RCC 7860 (cell line): ENCODE results near the gene FANCD2OS.
"Not testable (repeated sequence)": the region's sequence is repeated elsewhere in the genome, so short reads cannot be mapped to it uniquely, and the experiment has no call there.

Experiments used
- DNase-seq: peaks from one replicate; pipeline ENCODE4 v3.0.0-alpha.2; 2015; ENCODE audit warnings: low spot score
- FAIRE-seq: peaks from 2 replicates; lab custom pipeline; 2012; peaks lifted over from hg19 to GRCh38; lab: Jason Lieb, UNC

The FANCD2OS gene

GRCh38 chr3:10099041-10099440 is 9.0 kb downstream of the FANCD2OS start:
- no peak for FAIRE-seq
- DNase-seq, result no peak

GRCh38 chr3:10093678-10094077 is 14.4 kb downstream of the FANCD2OS start:
- DNase-seq (no peak), FAIRE-seq (no peak)

GRCh38 chr3:10091387-10091786 is 16.7 kb downstream of the FANCD2OS start:
- not testable (repeated sequence) for DNase-seq, FAIRE-seq

GRCh38 chr3:10090774-10091173 is 17.3 kb downstream of the FANCD2OS start:
- not testable (repeated sequence) for DNase-seq, FAIRE-seq

DNA sequence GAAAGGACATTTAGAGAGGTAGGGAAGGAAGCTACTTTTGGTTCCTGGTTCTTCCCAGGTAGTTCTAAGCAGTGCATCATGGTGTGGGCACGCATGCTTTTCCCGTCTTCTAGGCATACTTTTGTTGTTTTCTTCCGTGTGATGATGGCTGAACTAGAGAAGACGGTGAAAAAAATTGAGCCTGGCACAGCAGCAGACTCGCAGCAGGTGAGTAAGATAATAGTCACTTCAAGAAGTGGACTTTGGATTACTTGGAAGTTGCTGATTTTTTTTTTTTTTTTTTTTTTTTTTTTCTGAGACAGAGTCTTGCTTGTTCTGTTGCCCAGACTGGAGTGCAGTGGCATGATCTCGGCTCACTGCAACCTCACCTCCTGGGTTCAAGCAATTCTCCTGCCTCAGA is 17.9 kb downstream of the FANCD2OS start:
- FAIRE-seq (no peak), DNase-seq (no peak)

DNA sequence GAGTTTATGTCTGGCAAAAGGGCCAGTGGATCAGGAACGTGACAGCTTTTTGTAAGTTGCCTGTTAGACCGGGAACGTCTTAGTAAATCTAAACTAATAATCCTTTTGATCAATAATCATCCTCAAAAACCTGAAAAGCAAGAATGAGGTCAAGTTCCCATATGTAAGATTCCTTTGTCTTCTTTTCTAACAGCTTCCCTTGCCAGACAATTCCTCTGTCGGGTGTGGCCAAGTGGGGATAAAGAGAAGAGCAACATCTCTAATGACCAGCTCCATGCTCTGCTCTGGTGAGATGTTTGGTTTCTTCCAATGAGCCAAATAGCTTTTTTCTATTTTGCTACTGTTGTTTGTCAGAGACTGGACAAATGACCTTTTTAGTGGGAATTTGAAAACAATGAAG is 19.8 kb downstream of the FANCD2OS start:
- DNase-seq (no peak), FAIRE-seq (no peak)

DNA sequence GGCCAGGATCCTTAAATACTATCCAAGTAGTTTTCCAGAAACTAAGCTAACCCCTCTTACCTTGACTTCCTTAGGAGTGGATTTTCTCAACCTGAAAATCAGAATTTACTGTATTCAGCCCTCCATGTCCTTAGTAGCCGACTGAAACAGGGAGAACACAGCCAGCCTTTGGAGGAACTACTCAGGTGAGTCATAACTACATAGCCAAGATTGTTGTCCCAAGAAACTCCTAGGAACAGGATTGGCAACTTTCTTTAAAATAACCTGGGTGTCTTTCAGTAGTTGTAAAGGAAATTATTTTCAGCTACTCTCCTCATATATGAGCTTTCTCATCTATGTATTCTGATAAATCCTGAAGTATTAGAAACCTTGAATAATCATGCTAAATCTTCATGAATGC is 22.3 kb downstream of the FANCD2OS start:
- no peak for FAIRE-seq
- no peak for DNase-seq

- DNase-seq (no peak), FAIRE-seq (no peak)
These were observed 26.2 kb downstream of the FANCD2OS start for GRCh38 chr3:10081871-10082270.

DNA sequence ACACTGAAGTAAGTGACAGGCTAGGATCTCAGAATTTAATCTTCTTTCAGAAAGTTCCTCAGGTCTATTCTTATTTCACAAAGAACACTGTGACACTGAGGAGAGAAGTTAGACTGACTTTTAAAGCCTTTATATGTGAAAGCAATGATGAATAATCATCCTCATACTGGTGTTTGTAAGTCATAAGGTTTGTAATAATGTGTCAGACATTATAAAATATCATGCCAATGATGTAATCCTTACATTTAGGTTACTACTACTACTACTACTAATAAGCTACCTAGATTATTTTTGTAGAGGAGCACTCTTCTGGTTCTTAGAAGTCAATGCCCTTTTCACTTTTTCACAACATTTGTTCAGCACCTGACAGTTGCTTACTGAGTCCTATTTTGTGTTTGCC is 33.4 kb downstream of the FANCD2OS start:
- FAIRE-seq, result no peak
- DNase-seq, result no peak

GRCh38 chr3:10070077-10070476 is 38.0 kb downstream of the FANCD2OS start:
- not testable (repeated sequence) for FAIRE-seq, DNase-seq

DNA sequence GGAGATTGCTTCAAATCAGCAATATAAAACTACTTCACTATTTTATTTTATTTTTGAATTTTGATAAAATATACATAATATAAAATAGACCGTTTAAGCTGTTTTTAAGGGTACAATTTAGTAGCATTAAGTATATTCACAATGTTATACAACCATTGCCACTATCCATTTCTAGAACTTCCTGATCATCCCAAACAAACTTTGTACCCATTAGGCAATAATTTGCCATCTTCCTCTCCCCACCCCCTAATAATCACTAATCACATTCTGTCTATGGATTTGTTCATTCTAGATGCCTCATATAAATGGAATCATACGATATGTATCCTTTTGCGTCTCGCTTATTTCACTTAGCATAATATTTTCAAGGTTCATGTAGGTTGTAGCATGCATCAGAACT is 53.0 kb downstream of the FANCD2OS start:
- FAIRE-seq (no peak), DNase-seq (no peak)
